Measurements from ENCODE around the gene IGSF11.
A peak's percentile ranks its signal among the peaks of the same experiment; 100 is the strongest.
"Not testable (repeated sequence)": the region's sequence is repeated elsewhere in the genome, so short reads cannot be mapped to it uniquely, and the experiment has no call there.

IGSF11 gene

GRCh38 chr3:119034256-119035013 is at the start of gene IGSF11:
IGSF11 (minus strand) TSS chr3:119034846; CDS start chr3:119034582, 264 bp downstream.
- no peaks in the 10 kb centered on the region for H3K36me3 ChIP-seq (ENCODE audit: insufficient read depth, low read length)
- no peaks in the 10 kb centered on the region for H3K9me3 ChIP-seq (ENCODE audit: low read length)
- H3K9ac ChIP-seq (ENCODE audit: low read length): no peak within 1 kb of the TSS
- peaks cover 0 to 12% of the 10 kb centered on the region in 2 donors for H3K27me3 ChIP-seq (ENCODE audit: control insufficient read depth in 1 of 2, insufficient read depth in 2 of 2, low read length in 2 of 2)
- H3K4me3 ChIP-seq (ENCODE audit: low read depth in 1 of 2, low read length in 2 of 2): peak within 1 kb of the TSS; percentile 52 to 60
- no peak within 1 kb of the TSS for H3K27ac ChIP-seq (ENCODE audit: low read depth, low read length)
- no peaks in the 10 kb centered on the region for H3K4me1 ChIP-seq (ENCODE audit: insufficient read depth, low read length)

- Histone ChIP-seq H3K27me3 (ENCODE audit: control insufficient read depth in 1 of 2, insufficient read depth in 2 of 2, low read length in 2 of 2) (no peaks in the 10 kb centered on the region), H3K9me3 (ENCODE audit: low read length) (no peaks in the 10 kb centered on the region), H3K27ac (ENCODE audit: low read depth, low read length) (no peak overlapping the region), H3K4me1 (ENCODE audit: insufficient read depth, low read length) (no peaks in the 10 kb centered on the region), H3K4me3 (ENCODE audit: low read depth in 1 of 2, low read length in 2 of 2) (no peak overlapping the region), H3K9ac (ENCODE audit: low read length) (no peak overlapping the region), H3K36me3 (ENCODE audit: insufficient read depth, low read length) (no peaks in the 10 kb centered on the region)
Observed at GRCh38 chr3:119080364-119080763, 45.7 kb upstream of the IGSF11 start.

GRCh38 chr3:119073258-119074001 is 38.8 kb upstream of the IGSF11 start:
- Histone ChIP-seq H3K36me3 (ENCODE audit: insufficient read depth, low read length) (no peaks in the 10 kb centered on the region), H3K4me1 (ENCODE audit: insufficient read depth, low read length) (no peaks in the 10 kb centered on the region)

GRCh38 chr3:119072451-119072850 is 37.8 kb upstream of the IGSF11 start:
- not testable (repeated sequence) for H3K9ac ChIP-seq (ENCODE audit: low read length); H3K9me3 ChIP-seq (ENCODE audit: low read length); H3K4me3 ChIP-seq (ENCODE audit: low read depth in 1 of 2, low read length in 2 of 2); H3K4me1 ChIP-seq (ENCODE audit: insufficient read depth, low read length); H3K27me3 ChIP-seq (ENCODE audit: control insufficient read depth in 1 of 2, insufficient read depth in 2 of 2, low read length in 2 of 2); H3K36me3 ChIP-seq (ENCODE audit: insufficient read depth, low read length); H3K27ac ChIP-seq (ENCODE audit: low read depth, low read length)

More at GRCh38 chr3:119073258-119074001, 38.8 kb upstream of the IGSF11 start:
- Histone ChIP-seq H3K9me3 (ENCODE audit: low read length) (no peaks in the 10 kb centered on the region), H3K9ac (ENCODE audit: low read length) (no peak overlapping the region), H3K4me3 (ENCODE audit: low read depth in 1 of 2, low read length in 2 of 2) (no peak overlapping the region), H3K27me3 (ENCODE audit: control insufficient read depth in 1 of 2, insufficient read depth in 2 of 2, low read length in 2 of 2) (no peaks in the 10 kb centered on the region), H3K27ac (ENCODE audit: low read depth, low read length) (no peak overlapping the region)

- no peaks in the 10 kb centered on the region for H3K27me3 ChIP-seq (ENCODE audit: control insufficient read depth in 1 of 2, insufficient read depth in 2 of 2, low read length in 2 of 2)
- H3K9ac ChIP-seq (ENCODE audit: low read length): no peak overlapping the region
- H3K27ac ChIP-seq (ENCODE audit: low read depth, low read length): no peak overlapping the region
- H3K36me3 ChIP-seq (ENCODE audit: insufficient read depth, low read length): no peaks in the 10 kb centered on the region
- H3K4me1 ChIP-seq (ENCODE audit: insufficient read depth, low read length): no peaks in the 10 kb centered on the region
- no peaks in the 10 kb centered on the region for H3K9me3 ChIP-seq (ENCODE audit: low read length)
- H3K4me3 ChIP-seq (ENCODE audit: low read depth in 1 of 2, low read length in 2 of 2): no peak overlapping the region
Observed at GRCh38 chr3:119069725-119070124, 35.1 kb upstream of the IGSF11 start.

GRCh38 chr3:119063471-119063870 is 28.8 kb upstream of the IGSF11 start:
- H3K27ac ChIP-seq (ENCODE audit: low read depth, low read length): no peak overlapping the region
- H3K27me3 ChIP-seq (ENCODE audit: control insufficient read depth in 1 of 2, insufficient read depth in 2 of 2, low read length in 2 of 2): no peaks in the 10 kb centered on the region
- H3K36me3 ChIP-seq (ENCODE audit: insufficient read depth, low read length): no peaks in the 10 kb centered on the region
- H3K4me1 ChIP-seq (ENCODE audit: insufficient read depth, low read length): no peaks in the 10 kb centered on the region
- H3K4me3 ChIP-seq (ENCODE audit: low read depth in 1 of 2, low read length in 2 of 2): no peak overlapping the region
- no peaks in the 10 kb centered on the region for H3K9me3 ChIP-seq (ENCODE audit: low read length)
- no peak overlapping the region for H3K9ac ChIP-seq (ENCODE audit: low read length)

GRCh38 chr3:119062892-119063291 is 28.2 kb upstream of the IGSF11 start:
- no peaks in the 10 kb centered on the region for H3K27me3 ChIP-seq (ENCODE audit: control insufficient read depth in 1 of 2, insufficient read depth in 2 of 2, low read length in 2 of 2)
- H3K36me3 ChIP-seq (ENCODE audit: insufficient read depth, low read length): no peaks in the 10 kb centered on the region
- no peaks in the 10 kb centered on the region for H3K4me1 ChIP-seq (ENCODE audit: insufficient read depth, low read length)
- no peaks in the 10 kb centered on the region for H3K9me3 ChIP-seq (ENCODE audit: low read length)
- no peak overlapping the region for H3K9ac ChIP-seq (ENCODE audit: low read length)
- no peak overlapping the region for H3K4me3 ChIP-seq (ENCODE audit: low read depth in 1 of 2, low read length in 2 of 2)
- no peak overlapping the region for H3K27ac ChIP-seq (ENCODE audit: low read depth, low read length)

- no peak overlapping the region for H3K9ac ChIP-seq (ENCODE audit: low read length)
- H3K27me3 ChIP-seq (ENCODE audit: control insufficient read depth in 1 of 2, insufficient read depth in 2 of 2, low read length in 2 of 2): no peaks in the 10 kb centered on the region
- H3K36me3 ChIP-seq (ENCODE audit: insufficient read depth, low read length): no peaks in the 10 kb centered on the region
- no peak overlapping the region for H3K27ac ChIP-seq (ENCODE audit: low read depth, low read length)
- H3K4me1 ChIP-seq (ENCODE audit: insufficient read depth, low read length): no peaks in the 10 kb centered on the region
- no peak overlapping the region for H3K4me3 ChIP-seq (ENCODE audit: low read depth in 1 of 2, low read length in 2 of 2)
- H3K9me3 ChIP-seq (ENCODE audit: low read length): no peaks in the 10 kb centered on the region
Observed at GRCh38 chr3:119044593-119044992, 9.9 kb upstream of the IGSF11 start.

- Histone ChIP-seq H3K36me3 (ENCODE audit: insufficient read depth, low read length) (no peaks in the 10 kb centered on the region), H3K4me1 (ENCODE audit: insufficient read depth, low read length) (no peaks in the 10 kb centered on the region), H3K9me3 (ENCODE audit: low read length) (no peaks in the 10 kb centered on the region), H3K9ac (ENCODE audit: low read length) (no peak overlapping the region), H3K4me3 (ENCODE audit: low read depth in 1 of 2, low read length in 2 of 2) (no peak overlapping the region), H3K27me3 (ENCODE audit: control insufficient read depth in 1 of 2, insufficient read depth in 2 of 2, low read length in 2 of 2) (no peaks in the 10 kb centered on the region), H3K27ac (ENCODE audit: low read depth, low read length) (no peak overlapping the region)
Observed at GRCh38 chr3:119042162-119042561, 7.5 kb upstream of the IGSF11 start.

GRCh38 chr3:119035014-119035346 is 334 bp upstream of the IGSF11 start:
- peaks cover 0 to 12% of the 10 kb centered on the region in 2 donors for H3K27me3 ChIP-seq (ENCODE audit: control insufficient read depth in 1 of 2, insufficient read depth in 2 of 2, low read length in 2 of 2)
- no peaks in the 10 kb centered on the region for H3K9me3 ChIP-seq (ENCODE audit: low read length)
- peak overlapping the region; percentile 52 to 60 for H3K4me3 ChIP-seq (ENCODE audit: low read depth in 1 of 2, low read length in 2 of 2)
- no peaks in the 10 kb centered on the region for H3K4me1 ChIP-seq (ENCODE audit: insufficient read depth, low read length)
- no peak overlapping the region for H3K9ac ChIP-seq (ENCODE audit: low read length)
- H3K36me3 ChIP-seq (ENCODE audit: insufficient read depth, low read length): no peaks in the 10 kb centered on the region
- no peak overlapping the region for H3K27ac ChIP-seq (ENCODE audit: low read depth, low read length)

- Histone ChIP-seq H3K27me3 (ENCODE audit: control insufficient read depth in 1 of 2, insufficient read depth in 2 of 2, low read length in 2 of 2) (peaks cover 0 to 12% of the 10 kb centered on the region in 2 donors), H3K4me1 (ENCODE audit: insufficient read depth, low read length) (no peaks in the 10 kb centered on the region), H3K36me3 (ENCODE audit: insufficient read depth, low read length) (no peaks in the 10 kb centered on the region), H3K4me3 (ENCODE audit: low read depth in 1 of 2, low read length in 2 of 2) (peak overlapping the region; percentile 52 to 60), H3K9me3 (ENCODE audit: low read length) (no peaks in the 10 kb centered on the region), H3K27ac (ENCODE audit: low read depth, low read length) (no peak overlapping the region), H3K9ac (ENCODE audit: low read length) (no peak overlapping the region)
Observed at GRCh38 chr3:119033393-119034255, 1.0 kb downstream of the IGSF11 start.

Measured in muscle layer of colon (tissue), 2 donors.